ENCODE measurements around the gene S100A4.
"Not testable (repeated sequence)": the region's sequence is repeated elsewhere in the genome, so short reads cannot be mapped to it uniquely, and the experiment has no call there.

The S100A4 gene

GRCh38 chr1:153532181-153532580, 13.4 kb downstream of the S100A4 start:
- no peak for DNase-seq

- DNase-seq, result no peak
Measured at GRCh38 chr1:153531638-153532037, 14.0 kb downstream of the S100A4 start.

- DNase-seq, result no peak
Measured at GRCh38 chr1:153527683-153528040, 17.9 kb downstream of the S100A4 start.

- DNase-seq, result no peak
Measured at GRCh38 chr1:153527023-153527682, 18.5 kb downstream of the S100A4 start.

- peak; percentile 35 for DNase-seq
Measured at GRCh38 chr1:153526132-153526543, 19.5 kb downstream of the S100A4 start.

GRCh38 chr1:153525088-153525728, 20.4 kb downstream of the S100A4 start:
- DNase-seq, result no peak

GRCh38 chr1:153522353-153523048, 23.1 kb downstream of the S100A4 start:
- DNase-seq, result not testable (repeated sequence)

- not testable (repeated sequence) for DNase-seq
Measured at GRCh38 chr1:153521808-153522207, 23.8 kb downstream of the S100A4 start.

GRCh38 chr1:153520818-153521476, 24.7 kb downstream of the S100A4 start:
- DNase-seq, result no peak

GRCh38 chr1:153520137-153520691, 25.4 kb downstream of the S100A4 start:
- not testable (repeated sequence) for DNase-seq

GRCh38 chr1:153519242-153519641, 26.4 kb downstream of the S100A4 start:
- no peak for DNase-seq

- DNase-seq, result peak; percentile 65
Measured at GRCh38 chr1:153515504-153516394, 29.9 kb downstream of the S100A4 start.

GRCh38 chr1:153513666-153514065, 31.9 kb downstream of the S100A4 start:
- DNase-seq, result no peak

- DNase-seq, result no peak
Measured at GRCh38 chr1:153513023-153513422, 32.6 kb downstream of the S100A4 start.

- DNase-seq, result peak; percentile 60
Measured at GRCh38 chr1:153510984-153511410, 34.6 kb downstream of the S100A4 start.

GRCh38 chr1:153509729-153510354, 35.8 kb downstream of the S100A4 start:
- DNase-seq, result no peak

GRCh38 chr1:153509036-153509435, 36.6 kb downstream of the S100A4 start:
- DNase-seq, result no peak

- no peak for DNase-seq
Measured at GRCh38 chr1:153507926-153508583, 37.6 kb downstream of the S100A4 start.

- no peak for DNase-seq
Measured at GRCh38 chr1:153506831-153507413, 38.7 kb downstream of the S100A4 start.

- DNase-seq, result no peak
Measured at GRCh38 chr1:153506386-153506785, 39.2 kb downstream of the S100A4 start.

- DNase-seq, result no peak
Measured at GRCh38 chr1:153505576-153505975, 40.0 kb downstream of the S100A4 start.
